ENCODE measurements around the gene MEGF8.

GRCh38 chr19:42294471-42295137, 30.8 kb upstream of the MEGF8 start:
- TF ChIP-seq, protein P1, sequence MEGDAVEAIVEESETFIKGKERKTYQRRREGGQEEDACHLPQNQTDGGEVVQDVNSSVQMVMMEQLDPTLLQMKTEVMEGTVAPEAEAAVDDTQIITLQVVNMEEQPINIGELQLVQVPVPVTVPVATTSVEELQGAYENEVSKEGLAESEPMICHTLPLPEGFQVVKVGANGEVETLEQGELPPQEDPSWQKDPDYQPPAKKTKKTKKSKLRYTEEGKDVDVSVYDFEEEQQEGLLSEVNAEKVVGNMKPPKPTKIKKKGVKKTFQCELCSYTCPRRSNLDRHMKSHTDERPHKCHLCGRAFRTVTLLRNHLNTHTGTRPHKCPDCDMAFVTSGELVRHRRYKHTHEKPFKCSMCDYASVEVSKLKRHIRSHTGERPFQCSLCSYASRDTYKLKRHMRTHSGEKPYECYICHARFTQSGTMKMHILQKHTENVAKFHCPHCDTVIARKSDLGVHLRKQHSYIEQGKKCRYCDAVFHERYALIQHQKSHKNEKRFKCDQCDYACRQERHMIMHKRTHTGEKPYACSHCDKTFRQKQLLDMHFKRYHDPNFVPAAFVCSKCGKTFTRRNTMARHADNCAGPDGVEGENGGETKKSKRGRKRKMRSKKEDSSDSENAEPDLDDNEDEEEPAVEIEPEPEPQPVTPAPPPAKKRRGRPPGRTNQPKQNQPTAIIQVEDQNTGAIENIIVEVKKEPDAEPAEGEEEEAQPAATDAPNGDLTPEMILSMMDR (IDR thresholded peaks at IDR 0.05): no peak
- TF ChIP-seq POLR2AphosphoS5 (IDR thresholded peaks at IDR 0.05) (no peak), POLR2A (IDR thresholded peaks at IDR 0.05) (no peak)

All from breast epithelium (tissue), 3 donors.